Small intestine (tissue), 7 donors: ENCODE results near the gene GALNT10. TPM values are rescaled to one million over a fixed set of nuclear protein-coding genes. Genes with fewer than 3 reads are reported as not detected.

Source experiments
- DNase-seq, 2 donors: peaks; one replicate each; pipeline versions ENCODE4 v3.0.0 to v3.0.0-alpha.2; 2013
- FAIRE-seq: peaks from 2 replicates; lab custom pipeline; 2012; peaks lifted over from hg19 to GRCh38; lab: Jason Lieb, UNC
- H3K27ac ChIP-seq, 3 donors: one replicate each; pipeline ENCODE4 v1.5.1; 2013; ENCODE audit warnings: low read length in 2 of 3, mild to moderate bottlenecking in 2 of 3, control low read depth in 1 of 3, inconsistent platforms in 1 of 3, low read depth in 1 of 3, moderate library complexity in 1 of 3
- H3K27me3 ChIP-seq, 3 donors: one replicate each; pipeline ENCODE4 v1.6.1; 2013; ENCODE audit warnings: low read length in 3 of 3, inconsistent platforms in 1 of 3; ENCODE audit not compliant: control insufficient read depth in 3 of 3, insufficient read depth in 3 of 3
- H3K36me3 ChIP-seq, 3 donors: one replicate each; pipeline ENCODE4 v1.6.1; 2013; ENCODE audit warnings: low read length in 3 of 3, inconsistent platforms in 1 of 3, low read depth in 1 of 3, mild to moderate bottlenecking in 1 of 3, moderate library complexity in 1 of 3; ENCODE audit not compliant: control insufficient read depth in 3 of 3, insufficient read depth in 2 of 3
- H3K4me1 ChIP-seq, 3 donors: one replicate each; pipeline ENCODE4 v1.6.1; 2013; ENCODE audit warnings: low read length in 2 of 3, inconsistent platforms in 1 of 3, low read depth in 1 of 3, mild to moderate bottlenecking in 1 of 3, moderate library complexity in 1 of 3; ENCODE audit not compliant: control insufficient read depth in 3 of 3, insufficient read depth in 2 of 3
- H3K4me3 ChIP-seq, 3 donors: one replicate each; pipeline ENCODE4 v1.5.1; 2013; ENCODE audit warnings: low read length in 3 of 3, control low read depth in 1 of 3, inconsistent platforms in 1 of 3, low read depth in 1 of 3, mild to moderate bottlenecking in 1 of 3, moderate library complexity in 1 of 3
- H3K9me3 ChIP-seq, 2 donors: one replicate each; pipeline ENCODE4 v1.6.1; 2013; ENCODE audit warnings: low read depth in 1 of 2, low read length in 1 of 2; ENCODE audit not compliant: control insufficient read depth in 2 of 2, insufficient read depth in 1 of 2
- WGBS, 3 donors: extraction: QIAGEN DNeasy Blood & Tissue Kit; methylation state at CpG; one replicate each; pipeline ENCODE4 v1.1.7; 2013; 5-methylcytosine and 5-hydroxymethylcytosine counted together
- polyA plus RNA-seq, 4 donors: library from polyadenylated mRNA; stranded (reverse) in 3 of 4; unstranded in 1 of 4; fragments of 200-250 nt in 3 of 4; fragments of 120-200 nt in 1 of 4; gene quantifications; one replicate each; pipeline versions ENCODE4 v1.2.1 to v1.2.3, GENCODE V29; 2013
- donor health status: healthy with polysubstance abuse.
- donor health status: control.
- donor health status: control.
- donor health status: Bipolar disorder and iron deficiency.
- donor health status: healthy.

GALNT10 gene
- polyA plus RNA-seq, 4 donors, result 5.4 to 18.1 (median 8.7) TPM

GRCh38 chr5:154408811-154409210 is 218.3 kb downstream of the GALNT10 start:
- Histone ChIP-seq H3K27me3 (no peaks in the 10 kb centered on the region), H3K4me3 (no peak overlapping the region), H3K9me3 (no peaks in the 10 kb centered on the region), H3K27ac (no peak overlapping the region), H3K36me3 (peaks cover 0 to 36% (median 5%) of the 10 kb centered on the region in 3 donors), H3K4me1 (peaks cover 0 to 6% (median 0%) of the 10 kb centered on the region in 3 donors)
- DNase-seq, result no peak
- WGBS, 3 donors, result 92 to 97% (median 94%) methylated on average over 6 of the region's 6 CpGs
- no peak for FAIRE-seq

GRCh38 chr5:154409230-154409840 is 218.8 kb downstream of the GALNT10 start:
- DNase-seq, result no peak
- peaks cover 0 to 34% (median 5%) of the 10 kb centered on the region in 3 donors for H3K36me3 ChIP-seq

GRCh38 chr5:154410008-154410407 is 219.5 kb downstream of the GALNT10 start:
- DNase-seq (no peak), FAIRE-seq (no peak)
- no peaks in the 10 kb centered on the region for H3K9me3 ChIP-seq
- peaks cover 0 to 34% (median 5%) of the 10 kb centered on the region in 3 donors for H3K36me3 ChIP-seq
- H3K27me3 ChIP-seq, result no peaks in the 10 kb centered on the region
- no peak overlapping the region for H3K27ac ChIP-seq
- H3K4me3 ChIP-seq, result no peak overlapping the region
- peaks cover 0 to 4% (median 0%) of the 10 kb centered on the region in 3 donors for H3K4me1 ChIP-seq

More at GRCh38 chr5:154409230-154409840, 218.8 kb downstream of the GALNT10 start:
- Histone ChIP-seq H3K27me3 (no peaks in the 10 kb centered on the region), H3K27ac (no peak overlapping the region), H3K4me1 (peaks cover 0 to 6% (median 0%) of the 10 kb centered on the region in 3 donors), H3K4me3 (no peak overlapping the region), H3K9me3 (no peaks in the 10 kb centered on the region)
- WGBS, 3 donors, result 94 to 95% (median 94%) methylated on average over 15 of the region's 15 CpGs
- no peak for FAIRE-seq

GRCh38 chr5:154410786-154411185 is 220.3 kb downstream of the GALNT10 start:
- DNase-seq (no peak), FAIRE-seq (no peak)
- Histone ChIP-seq H3K9me3 (no peaks in the 10 kb centered on the region), H3K4me3 (no peak overlapping the region), H3K27ac (no peak overlapping the region), H3K36me3 (peaks cover 0 to 37% (median 7%) of the 10 kb centered on the region in 3 donors), H3K27me3 (no peaks in the 10 kb centered on the region), H3K4me1 (no peaks in the 10 kb centered on the region)
- WGBS, 3 donors, result 83 to 94% (median 87%) methylated on average over 6 of the region's 6 CpGs

- Histone ChIP-seq H3K27me3 (no peaks in the 10 kb centered on the region), H3K27ac (no peak overlapping the region), H3K4me1 (no peaks in the 10 kb centered on the region), H3K9me3 (no peaks in the 10 kb centered on the region), H3K36me3 (peaks cover 0 to 38% (median 7%) of the 10 kb centered on the region in 3 donors), H3K4me3 (no peak overlapping the region)
- DNase-seq (no peak), FAIRE-seq (no peak)
- 99 to 100% (median 100%) methylated on average over 5 of the region's 5 CpGs for WGBS, 3 donors
These were observed 220.8 kb downstream of the GALNT10 start for GRCh38 chr5:154411338-154411737.

- 97 to 100% (median 98%) methylated on average over 3 of the region's 3 CpGs for WGBS, 3 donors
- Histone ChIP-seq H3K4me3 (no peak overlapping the region), H3K4me1 (no peaks in the 10 kb centered on the region), H3K36me3 (peaks cover 0 to 47% (median 7%) of the 10 kb centered on the region in 3 donors), H3K27ac (no peak overlapping the region), H3K27me3 (no peaks in the 10 kb centered on the region), H3K9me3 (no peaks in the 10 kb centered on the region)
- FAIRE-seq (no peak), DNase-seq (no peak)
These were observed 221.8 kb downstream of the GALNT10 start for GRCh38 chr5:154412316-154412715.

- H3K36me3 ChIP-seq, result peaks cover 0 to 51% (median 7%) of the 10 kb centered on the region in 3 donors
- DNase-seq, result no peak
- no peaks in the 10 kb centered on the region for H3K4me1 ChIP-seq
- 92 to 94% (median 92%) methylated on average over 9 of the region's 9 CpGs for WGBS, 3 donors
- no peak overlapping the region for H3K27ac ChIP-seq
- no peaks in the 10 kb centered on the region for H3K27me3 ChIP-seq
- no peak for FAIRE-seq
- no peaks in the 10 kb centered on the region for H3K9me3 ChIP-seq
- H3K4me3 ChIP-seq, result no peak overlapping the region
These were observed 222.4 kb downstream of the GALNT10 start for GRCh38 chr5:154412925-154413324.

- H3K36me3 ChIP-seq, result peaks cover 2 to 57% (median 4%) of the 10 kb centered on the region in 3 donors
- no peak for FAIRE-seq
- WGBS, 3 donors, result 85 to 87% (median 87%) methylated on average over 6 of the region's 6 CpGs
These were observed 224.6 kb downstream of the GALNT10 start for GRCh38 chr5:154415114-154415513.

More at GRCh38 chr5:154415114-154415513, 224.6 kb downstream of the GALNT10 start:
- no peak overlapping the region for H3K27ac ChIP-seq
- H3K4me3 ChIP-seq, result no peak overlapping the region
- H3K4me1 ChIP-seq, result no peaks in the 10 kb centered on the region
- no peaks in the 10 kb centered on the region for H3K27me3 ChIP-seq
- no peaks in the 10 kb centered on the region for H3K9me3 ChIP-seq
- DNase-seq, result no peak
